ENCODE measurements around the gene TIAL1.

- no peak for TF ChIP-seq CTCF (IDR thresholded peaks at IDR 0.05)
- no peak for TF ChIP-seq POLR2A (IDR thresholded peaks at IDR 0.05)
Observed at GRCh38 chr10:119611433-119611832, 14.7 kb upstream of the TIAL1 start.

Data from testis (tissue), 2 donors.